MV-4-11 (cell line): ENCODE data around the gene CDKN2B-AS1.
"Not testable (repeated sequence)": the region's sequence is repeated elsewhere in the genome, so short reads cannot be mapped to it uniquely, and the experiment has no call there.

Experiments
- DNase-seq: peaks from one replicate; lab custom pipeline; 2025; lab: John Stamatoyannopoulos, UW

The CDKN2B-AS1 gene

DNA sequence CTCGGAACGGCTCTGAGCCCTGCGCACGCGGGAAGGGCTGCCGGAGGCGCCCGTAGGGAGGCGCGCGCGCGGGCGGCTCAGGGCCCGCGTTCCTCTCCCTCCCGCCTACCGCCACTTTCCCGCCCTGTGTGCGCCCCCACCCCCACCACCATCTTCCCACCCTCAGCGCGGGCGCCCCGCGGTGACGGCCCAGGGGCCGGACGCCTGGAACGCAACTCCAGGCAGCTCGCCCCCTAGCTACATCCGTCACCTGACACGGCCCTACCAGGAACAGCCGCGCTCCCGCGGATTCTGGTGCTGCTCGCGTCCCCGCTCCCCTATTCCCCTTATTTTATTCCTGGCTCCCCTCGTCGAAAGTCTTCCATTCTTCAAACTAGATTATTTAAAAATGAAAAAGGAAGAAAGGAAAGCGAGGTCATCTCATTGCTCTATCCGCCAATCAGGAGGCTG lies at the start of gene CDKN2B-AS1:
Gene CDKN2B-AS1 (plus strand): TSS at position 236 of the 450 bp plus-strand sequence.
- DNase-seq = peak; percentile 73

DNA sequence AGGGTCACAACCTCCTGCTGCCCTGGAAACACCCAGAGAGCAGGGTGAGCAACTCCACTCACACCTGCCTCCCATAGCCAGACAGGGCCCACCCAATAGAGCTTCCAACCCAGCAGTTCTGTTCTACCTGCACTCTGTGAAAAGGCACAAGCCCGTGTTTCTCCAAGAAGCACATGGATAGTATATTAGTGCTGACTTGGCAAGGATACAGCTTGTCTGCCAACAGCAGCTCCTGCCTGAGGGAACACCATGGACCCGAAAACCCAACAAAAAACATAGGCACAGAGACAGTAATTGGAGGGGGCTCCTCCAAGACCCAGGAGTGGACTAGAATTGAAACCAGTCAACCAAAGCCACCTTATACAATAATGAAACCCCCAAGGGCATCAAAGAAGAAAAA lies 49.0 kb upstream of the CDKN2B-AS1 start:
- DNase-seq = no peak

DNA sequence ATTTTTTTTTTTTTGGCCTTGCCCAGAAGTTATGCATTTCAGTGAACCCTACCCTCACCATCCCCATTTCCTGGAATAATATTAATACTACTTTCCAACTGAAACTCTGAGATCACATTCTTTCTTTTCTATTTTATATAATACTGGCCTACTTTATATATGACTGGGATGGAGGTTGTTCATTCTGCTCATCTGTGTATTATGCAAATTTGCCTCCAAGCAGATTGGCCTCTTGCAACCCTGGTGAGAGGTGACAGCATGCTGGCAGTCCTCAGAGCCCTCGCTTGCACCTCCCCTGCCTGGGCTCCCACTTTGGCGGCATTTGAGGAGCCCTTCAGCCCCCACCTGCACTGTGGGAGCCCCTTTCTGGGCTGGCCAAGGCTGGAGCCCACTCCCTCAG lies 35.8 kb upstream of the CDKN2B-AS1 start:
- no peak for DNase-seq

DNA sequence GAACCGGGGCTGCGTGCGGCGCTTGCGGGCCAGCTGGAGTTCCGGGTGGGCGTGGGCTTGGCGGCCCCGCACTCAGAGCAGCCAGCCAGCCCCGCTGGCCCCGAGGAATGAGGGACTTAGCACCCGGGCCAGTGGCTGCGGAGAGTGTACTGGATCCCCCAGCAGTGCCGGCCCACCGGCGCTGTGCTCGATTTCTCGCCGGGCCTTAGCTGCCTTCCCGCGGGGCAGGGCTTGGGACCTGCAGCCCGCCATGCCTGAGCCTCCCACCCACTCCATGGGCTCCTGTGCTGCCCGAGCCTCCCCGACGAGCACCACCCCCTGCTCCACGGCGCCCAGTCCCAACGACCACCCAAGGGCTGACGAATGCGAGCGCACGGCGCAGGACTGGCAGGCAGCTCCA lies 35.3 kb upstream of the CDKN2B-AS1 start:
- not testable (repeated sequence) for DNase-seq

DNA sequence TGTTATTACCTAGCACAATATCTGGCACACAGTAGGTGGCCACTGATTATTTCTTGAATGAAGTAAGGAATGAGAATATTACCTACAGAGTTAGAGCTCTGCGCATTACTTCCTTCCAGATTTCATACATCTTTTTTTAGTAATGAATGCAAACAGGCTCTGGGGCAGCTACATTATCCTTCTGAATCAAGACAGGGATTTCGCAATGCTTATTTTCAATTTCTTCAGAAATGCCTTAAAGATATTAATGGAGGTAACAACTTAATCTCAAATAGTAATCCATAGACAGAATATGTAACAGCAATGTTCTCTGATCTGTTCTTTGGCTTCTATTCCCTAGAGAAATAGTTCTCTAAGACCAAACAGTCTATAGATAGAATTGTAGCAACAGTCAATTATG lies 33.0 kb upstream of the CDKN2B-AS1 start:
- peak; percentile 11 for DNase-seq

DNA sequence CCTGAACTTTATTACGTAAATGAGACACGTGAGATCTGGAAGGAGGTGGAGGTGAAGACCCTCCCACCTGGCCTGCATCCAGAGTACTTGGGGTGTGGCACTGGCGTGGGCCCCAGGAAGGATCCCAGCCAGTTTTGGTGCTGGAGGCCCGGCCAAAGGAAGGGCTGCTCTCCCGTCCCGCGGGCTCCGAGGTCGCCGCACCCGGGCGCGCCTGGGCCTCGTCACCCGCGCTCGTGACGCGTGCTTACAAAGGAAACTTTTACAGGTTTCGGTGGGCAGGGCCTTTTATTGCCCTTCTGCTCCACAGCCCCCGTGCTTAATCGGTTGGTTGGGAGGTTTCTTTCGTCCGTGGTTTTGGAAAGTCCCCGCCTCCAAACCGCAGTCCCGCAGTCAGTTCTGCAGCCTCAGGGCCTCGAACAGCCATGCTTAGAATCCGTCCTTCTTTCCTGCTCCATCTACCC lies 29.6 kb upstream of the CDKN2B-AS1 start:
- DNase-seq = peak; percentile 67

DNA sequence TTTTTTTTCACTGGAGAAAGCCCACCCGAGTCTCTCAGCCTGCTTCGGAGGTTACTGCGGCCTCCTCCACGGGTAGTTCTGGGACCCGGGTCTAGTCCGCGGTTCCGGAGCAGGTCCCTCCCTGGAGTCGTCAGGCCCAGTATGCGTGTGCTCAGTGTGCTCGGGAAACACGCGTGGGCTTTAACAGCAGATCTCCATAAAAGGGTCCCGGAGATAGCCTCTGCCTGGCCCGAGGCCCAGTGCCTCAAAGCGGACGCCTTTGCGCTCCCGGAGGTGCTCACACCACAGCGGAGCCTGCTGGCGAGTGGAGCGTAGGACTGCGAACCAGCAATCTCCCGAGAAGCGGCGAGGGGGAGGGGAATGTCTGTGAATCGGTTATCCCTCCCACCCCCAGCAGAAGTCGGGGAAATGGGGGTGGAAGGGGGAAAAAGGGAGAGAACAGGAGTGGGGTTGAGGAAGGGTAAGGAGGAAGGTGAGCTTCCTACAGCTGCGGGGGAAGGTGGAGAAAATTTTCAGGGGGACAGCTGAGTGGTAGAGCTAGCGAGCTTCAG lies 29.1 kb upstream of the CDKN2B-AS1 start:
- peak; percentile 42 for DNase-seq

DNA sequence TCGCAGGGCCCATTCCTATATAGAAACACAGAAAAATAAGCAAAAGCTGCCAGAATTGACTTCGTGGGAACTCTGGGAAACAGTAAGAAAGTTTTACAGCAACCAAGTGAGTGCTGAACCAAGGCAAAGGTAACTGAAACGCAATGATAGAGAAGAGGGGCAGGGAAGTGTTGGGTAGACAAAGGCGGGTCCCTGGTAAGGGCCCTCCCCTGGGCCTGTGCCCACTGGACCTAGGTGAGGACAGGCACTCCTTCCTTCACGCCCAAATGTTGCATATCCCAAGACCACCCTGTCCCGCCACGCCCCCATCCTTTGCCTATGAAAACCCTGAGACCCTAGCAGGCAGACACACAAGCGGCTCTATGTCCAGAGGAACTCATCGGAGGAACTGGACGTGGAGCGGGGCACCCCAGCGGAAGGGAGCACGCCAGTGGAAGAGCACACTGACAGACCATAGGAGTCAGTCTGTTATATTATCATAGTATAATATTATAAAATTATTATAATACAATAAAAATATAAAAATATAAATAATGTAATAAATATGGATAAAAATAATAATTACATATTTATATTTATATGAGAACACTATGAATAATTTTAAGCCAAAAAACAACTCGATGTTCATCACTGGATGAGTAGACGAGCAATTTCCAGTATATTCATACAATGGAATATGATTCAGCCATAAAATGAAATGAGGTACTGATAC lies 28.3 kb upstream of the CDKN2B-AS1 start:
- DNase-seq = no peak

DNA sequence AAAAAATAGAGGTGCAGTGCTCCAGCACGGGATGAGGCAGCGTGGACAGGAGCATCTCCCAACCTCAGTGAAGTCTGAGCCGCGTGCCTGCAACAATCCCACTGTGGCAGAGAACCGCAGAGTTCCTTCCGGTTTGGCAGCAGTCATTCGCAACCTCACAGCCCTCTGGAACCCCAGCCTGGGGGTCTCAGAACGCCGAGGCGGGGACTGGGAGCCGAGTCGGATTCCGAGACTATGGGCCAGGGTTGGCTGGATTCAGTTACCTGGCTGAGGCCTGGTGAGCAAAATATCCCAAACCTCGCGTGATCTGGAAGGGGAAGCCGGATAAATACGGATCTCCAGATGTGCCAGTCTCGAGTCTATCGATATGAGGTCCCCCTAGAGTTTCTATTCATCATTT lies 27.4 kb upstream of the CDKN2B-AS1 start:
- DNase-seq = no peak

DNA sequence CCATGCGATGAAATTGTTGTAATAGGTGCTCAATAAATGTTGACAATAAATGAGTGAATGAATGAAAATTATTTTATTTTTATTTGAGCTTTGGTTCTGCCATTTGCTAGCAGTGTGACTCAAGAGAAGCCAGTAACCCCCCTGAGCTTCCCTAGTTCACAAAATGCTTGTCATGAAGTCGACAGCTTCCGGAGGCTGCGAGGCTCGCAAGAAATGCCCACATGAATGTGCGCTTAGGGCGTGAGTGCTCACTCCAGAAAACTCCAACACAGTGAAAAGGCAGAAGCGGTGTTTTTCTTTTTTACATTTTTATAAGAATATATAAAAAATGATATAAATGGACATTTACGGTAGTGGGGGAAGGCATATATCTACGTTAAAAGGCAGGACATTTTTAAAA lies 26.9 kb upstream of the CDKN2B-AS1 start:
- no peak for DNase-seq

DNA sequence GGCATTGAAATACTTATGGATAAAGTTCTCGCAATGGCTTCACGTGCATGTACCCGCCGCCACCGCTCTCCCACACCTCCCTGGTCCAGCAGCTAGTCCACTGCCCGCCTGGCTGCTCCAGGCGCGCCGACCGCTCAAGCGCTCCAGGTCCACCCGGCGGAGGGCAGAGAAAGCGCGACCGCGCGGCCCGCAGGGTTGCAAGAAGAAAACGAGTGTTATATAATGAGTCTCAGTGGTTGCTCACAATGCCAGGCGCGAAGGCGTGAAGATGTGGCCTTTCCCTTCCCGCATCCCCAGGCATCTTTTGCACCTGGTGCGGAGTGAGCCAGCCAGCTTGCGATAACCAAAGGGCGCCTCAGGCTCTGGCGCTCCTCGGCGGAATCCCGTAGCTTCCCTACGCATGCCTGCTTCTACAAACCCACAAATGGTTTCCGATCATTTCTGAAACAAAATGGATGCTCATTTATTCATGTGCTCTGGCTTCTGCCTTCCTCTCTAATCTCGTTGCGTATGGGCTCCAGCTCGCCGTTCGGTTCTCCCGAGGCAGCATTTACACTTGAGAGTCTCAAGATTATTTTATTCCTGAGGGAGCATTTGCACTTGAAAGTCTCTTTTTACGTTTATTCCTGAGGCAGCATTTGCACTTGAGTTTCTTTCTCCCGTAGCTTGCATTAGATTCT lies 26.1 kb upstream of the CDKN2B-AS1 start:
- DNase-seq = no peak

DNA sequence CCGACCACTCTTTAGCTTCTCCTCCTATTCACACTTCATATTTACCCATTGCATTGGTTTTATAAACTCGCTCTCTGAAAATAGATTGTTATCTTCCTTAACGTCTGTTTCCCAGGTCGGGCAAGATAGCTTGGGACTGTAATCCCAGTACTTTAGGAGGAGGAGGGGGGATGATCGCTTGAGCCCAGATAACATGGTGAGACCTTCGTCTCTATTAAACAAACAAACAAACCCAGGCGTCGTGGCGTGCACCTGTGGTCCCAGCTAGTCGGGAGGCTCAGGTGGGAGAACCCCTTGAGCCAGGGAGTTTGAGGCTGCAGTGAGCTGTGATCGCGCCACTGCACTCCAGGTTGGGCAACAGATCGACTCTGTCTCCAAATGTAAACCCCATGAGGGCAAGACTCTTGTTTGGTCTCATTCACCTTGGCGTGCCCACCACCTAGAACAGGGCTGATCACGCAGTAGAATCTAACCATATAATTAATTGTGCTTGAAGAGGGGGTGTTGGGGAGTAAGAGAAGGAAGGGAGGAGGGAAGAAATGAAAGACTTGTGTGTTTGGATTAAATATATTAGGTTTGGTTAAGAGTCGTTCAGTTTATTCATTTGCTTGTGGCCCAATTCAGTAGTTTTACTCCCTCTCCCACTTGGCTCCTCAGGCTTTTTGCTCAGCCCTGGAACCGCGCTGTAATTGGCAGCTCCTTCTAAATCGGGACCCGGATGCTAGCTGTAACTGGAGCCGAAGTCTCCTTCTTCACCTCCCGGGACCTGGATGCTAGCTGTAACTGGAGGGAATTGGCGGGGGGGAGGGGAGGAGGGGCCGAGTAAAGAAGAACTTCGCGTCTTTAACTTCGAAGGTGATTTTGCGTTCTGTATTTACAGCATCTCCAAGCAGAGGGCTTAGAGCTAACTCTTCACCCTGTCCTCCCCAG lies 25.3 kb upstream of the CDKN2B-AS1 start:
- DNase-seq = no peak

DNA sequence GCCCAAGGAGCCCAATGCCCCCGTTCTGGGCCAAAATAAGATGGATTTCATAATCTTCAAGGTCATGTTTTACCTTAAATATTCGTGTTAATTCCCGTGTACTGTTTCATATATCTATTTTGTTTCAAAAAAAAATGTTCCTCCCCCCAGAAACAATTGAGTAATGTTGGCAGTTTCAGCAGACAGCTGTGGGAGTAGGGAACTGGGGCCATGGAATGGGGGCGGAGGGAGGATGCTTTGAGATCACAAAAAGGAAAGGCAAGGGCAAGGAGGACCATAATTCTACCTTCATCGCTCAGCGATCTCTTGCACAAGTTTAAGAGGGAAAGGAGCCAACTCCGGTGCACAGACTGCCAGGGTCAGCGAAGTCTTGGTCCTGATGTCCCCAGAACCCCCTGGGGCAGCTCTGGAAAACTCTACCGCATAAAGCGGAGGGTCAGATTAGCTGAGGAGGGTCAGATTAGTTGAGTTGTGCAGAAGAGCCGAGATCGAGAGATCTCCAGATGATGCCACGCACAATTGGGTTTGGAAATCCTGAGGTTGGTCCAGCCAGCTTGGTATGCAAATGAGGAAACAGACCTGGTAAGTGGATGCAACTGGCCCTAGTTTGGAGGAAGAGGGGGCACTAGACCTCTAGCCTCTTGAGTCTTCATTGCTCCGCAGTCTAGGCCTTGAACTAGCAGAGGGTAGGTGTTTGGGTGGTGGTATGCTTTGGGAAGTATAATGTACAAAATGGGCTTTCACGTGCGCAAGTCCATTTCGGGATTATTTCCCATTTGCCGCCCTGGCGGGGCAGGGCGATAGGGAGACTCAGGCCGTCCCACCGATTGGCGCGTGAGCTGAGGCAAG lies 24.4 kb upstream of the CDKN2B-AS1 start:
- no peak for DNase-seq

DNA sequence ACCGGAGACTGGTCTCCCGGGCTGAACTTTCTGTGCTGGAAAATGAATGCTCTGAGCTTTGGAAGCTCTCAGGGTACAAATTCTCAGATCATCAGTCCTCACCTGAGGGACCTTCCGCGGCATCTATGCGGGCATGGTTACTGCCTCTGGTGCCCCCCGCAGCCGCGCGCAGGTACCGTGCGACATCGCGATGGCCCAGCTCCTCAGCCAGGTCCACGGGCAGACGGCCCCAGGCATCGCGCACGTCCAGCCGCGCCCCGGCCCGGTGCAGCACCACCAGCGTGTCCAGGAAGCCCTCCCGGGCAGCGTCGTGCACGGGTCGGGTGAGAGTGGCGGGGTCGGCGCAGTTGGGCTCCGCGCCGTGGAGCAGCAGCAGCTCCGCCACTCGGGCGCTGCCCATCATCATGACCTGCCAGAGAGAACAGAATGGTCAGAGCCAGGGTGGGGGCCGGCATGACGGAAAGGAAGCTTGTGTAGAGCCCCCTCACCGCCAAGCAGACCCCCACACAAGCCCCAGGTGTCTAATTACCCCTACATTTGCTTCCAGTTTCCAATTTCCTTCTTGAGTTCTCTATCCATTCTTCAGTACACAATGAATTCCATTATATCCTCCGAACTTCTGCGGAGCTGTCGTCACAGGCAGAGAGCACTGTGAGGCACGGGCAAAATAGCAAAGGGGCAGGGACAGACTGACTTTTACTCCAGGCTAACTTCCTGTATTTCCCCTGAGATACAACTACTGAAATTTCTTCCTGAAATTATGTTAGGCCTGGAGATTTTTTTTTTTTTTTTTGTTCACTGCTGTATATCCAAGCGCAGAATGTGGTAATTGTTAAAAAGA lies 23.6 kb upstream of the CDKN2B-AS1 start:
- DNase-seq = no peak

DNA sequence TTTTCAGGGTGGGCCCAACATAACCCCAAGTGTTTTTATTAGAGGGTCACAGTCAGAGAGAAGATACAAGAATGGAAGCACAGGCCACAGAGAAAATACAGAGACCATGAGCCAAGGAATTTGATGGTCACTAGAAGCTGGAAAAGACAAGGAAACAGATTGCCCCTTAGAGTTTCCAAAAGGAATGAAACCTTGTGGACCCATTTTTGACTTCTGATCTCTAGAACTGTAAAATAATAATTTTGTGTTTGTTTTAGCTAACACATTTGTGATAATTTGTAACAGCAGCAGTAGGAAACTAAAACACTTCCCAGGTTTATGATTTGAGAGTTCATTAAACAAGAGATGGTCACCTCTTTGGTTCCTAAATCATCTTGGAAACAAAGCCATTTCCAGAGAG lies 22.2 kb upstream of the CDKN2B-AS1 start:
- DNase-seq = no peak

DNA sequence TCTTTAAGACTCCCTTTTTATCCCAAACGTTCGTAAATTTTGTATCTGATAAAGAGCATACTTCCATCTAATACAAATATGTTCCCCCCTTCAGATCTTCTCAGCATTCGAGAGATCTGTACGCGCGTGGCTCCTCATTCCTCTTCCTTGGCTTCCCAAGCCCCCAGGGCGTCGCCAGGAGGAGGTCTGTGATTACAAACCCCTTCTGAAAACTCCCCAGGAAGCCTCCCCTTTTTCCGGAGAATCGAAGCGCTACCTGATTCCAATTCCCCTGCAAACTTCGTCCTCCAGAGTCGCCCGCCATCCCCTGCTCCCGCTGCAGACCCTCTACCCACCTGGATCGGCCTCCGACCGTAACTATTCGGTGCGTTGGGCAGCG lies 20.3 kb upstream of the CDKN2B-AS1 start:
- DNase-seq = no peak

DNA sequence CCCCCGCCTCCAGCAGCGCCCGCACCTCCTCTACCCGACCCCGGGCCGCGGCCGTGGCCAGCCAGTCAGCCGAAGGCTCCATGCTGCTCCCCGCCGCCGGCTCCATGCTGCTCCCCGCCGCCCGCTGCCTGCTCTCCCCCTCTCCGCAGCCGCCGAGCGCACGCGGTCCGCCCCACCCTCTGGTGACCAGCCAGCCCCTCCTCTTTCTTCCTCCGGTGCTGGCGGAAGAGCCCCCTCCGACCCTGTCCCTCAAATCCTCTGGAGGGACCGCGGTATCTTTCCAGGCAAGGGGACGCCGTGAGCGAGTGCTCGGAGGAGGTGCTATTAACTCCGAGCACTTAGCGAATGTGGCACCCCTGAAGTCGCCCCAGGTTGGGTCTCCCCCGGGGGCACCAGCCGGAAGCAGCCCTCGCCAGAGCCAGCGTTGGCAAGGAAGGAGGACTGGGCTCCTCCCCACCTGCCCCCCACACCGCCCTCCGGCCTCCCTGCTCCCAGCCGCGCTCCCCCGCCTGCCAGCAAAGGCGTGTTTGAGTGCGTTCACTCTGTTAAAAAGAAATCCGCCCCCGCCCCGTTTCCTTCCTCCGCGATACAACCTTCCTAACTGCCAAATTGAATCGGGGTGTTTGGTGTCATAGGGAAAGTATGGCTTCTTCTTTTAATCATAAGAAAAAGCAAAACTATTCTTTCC lies 19.7 kb upstream of the CDKN2B-AS1 start:
- DNase-seq = no peak

DNA sequence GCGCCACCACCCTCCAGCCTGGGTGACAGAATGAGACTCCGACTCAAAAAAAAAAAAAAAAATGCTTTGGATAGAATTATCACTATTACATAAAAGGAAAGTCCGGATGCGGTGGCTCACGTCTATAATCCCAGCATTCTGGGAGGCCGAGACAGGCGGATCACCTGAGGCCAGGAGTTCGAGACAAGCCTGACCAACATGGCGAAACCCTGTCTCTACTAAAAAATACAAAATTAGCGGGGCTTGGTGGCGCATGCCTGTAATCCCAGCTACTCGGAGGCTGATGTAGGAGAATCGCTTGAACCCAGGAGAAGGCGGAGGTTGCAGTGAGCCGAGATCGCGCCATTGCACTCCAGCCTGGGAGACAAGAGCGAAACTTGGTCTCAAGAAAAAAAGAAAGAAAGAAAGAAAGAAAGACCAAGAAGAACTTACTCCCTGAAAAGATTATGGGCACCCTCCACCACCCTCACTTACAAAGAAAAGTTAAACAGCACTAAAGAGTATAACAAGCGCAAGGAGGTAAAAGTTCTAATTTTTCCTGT lies 18.2 kb upstream of the CDKN2B-AS1 start:
- no peak for DNase-seq

DNA sequence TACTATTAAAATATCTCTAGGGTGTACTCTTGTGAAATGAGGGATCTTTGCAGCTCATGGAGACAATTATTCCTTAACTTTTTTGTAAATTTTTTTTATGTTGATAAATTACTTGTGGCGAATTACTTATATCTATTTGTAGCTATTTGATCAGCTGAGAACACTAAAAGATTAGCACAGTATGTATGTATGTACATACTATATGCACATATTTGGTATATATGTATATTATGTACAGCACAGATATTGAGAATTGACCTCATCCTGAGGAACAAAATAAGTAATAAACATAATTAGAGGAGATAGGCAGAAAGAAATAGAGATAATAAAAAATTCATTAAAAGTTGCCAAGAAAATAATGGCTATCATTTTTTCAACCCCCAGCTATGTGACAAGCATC lies 12.2 kb upstream of the CDKN2B-AS1 start:
- no peak for DNase-seq
